Brain microvascular endothelial cell (primary cell): ENCODE measurements around the gene ZNF597.

Source experiments
- DNase-seq: peaks from one replicate; pipeline ENCODE4 v3.0.0-alpha.2; 2020
- H3K27ac ChIP-seq: fragments of 250-450 bp; sonication (Bioruptor Pico); 2 replicates; pipeline ENCODE4 v1.5.1; 2020; ENCODE audit warnings: mild to moderate bottlenecking, moderate library complexity
- H3K27me3 ChIP-seq: fragments of 250-450 bp; sonication (Bioruptor Pico); replicated peaks from 2 replicates; pipeline ENCODE4 v1.5.1; 2020; ENCODE audit warnings: mild to moderate bottlenecking
- H3K36me3 ChIP-seq: fragments of 250-450 bp; sonication (Bioruptor Pico); replicated peaks from 2 replicates; pipeline ENCODE4 v1.5.1; 2020; ENCODE audit warnings: mild to moderate bottlenecking
- H3K4me3 ChIP-seq: 2 replicates; pipeline ENCODE4 v1.5.1; 2011; ENCODE audit warnings: low read depth, mild to moderate bottlenecking, control low read depth, low read length, moderate library complexity
- CTCF ChIP-seq: IDR thresholded peaks from 2 replicates; pipeline ENCODE4 v1.5.1; 2011; ENCODE audit warnings: low read depth, mild to moderate bottlenecking, moderate library complexity, low read length, control low read depth, inconsistent platforms; ENCODE audit errors: missing control alignments
- in situ Hi-C: cut with HindIII; loops from 2 replicates; pipeline ENCODE4 v1.10.0; 2017; ENCODE audit warnings: low sequenced_read_pairs, low pct_ligation_motif_present

Gene ZNF597

GRCh38 chr16:3486506-3487215 is 43.4 kb upstream of the ZNF597 start:
- H3K27ac ChIP-seq, result no peak overlapping the region
- in situ Hi-C loops, result no loop called here
- H3K36me3 ChIP-seq, result peaks cover 40% of the 10 kb centered on the region
- no peaks in the 10 kb centered on the region for H3K27me3 ChIP-seq
- no peak overlapping the region for H3K4me3 ChIP-seq
- no peak for TF ChIP-seq CTCF
- DNase-seq, result no peak

GRCh38 chr16:3485821-3486505 is 42.7 kb upstream of the ZNF597 start:
- in situ Hi-C loops, result no loop called here
- no peaks in the 10 kb centered on the region for H3K27me3 ChIP-seq
- TF ChIP-seq CTCF, result no peak
- DNase-seq, result no peak
- peaks cover 43% of the 10 kb centered on the region for H3K36me3 ChIP-seq
- no peak overlapping the region for H3K4me3 ChIP-seq
- H3K27ac ChIP-seq, result no peak overlapping the region

- Histone ChIP-seq H3K4me3 (no peak overlapping the region), H3K36me3 (peaks cover 43% of the 10 kb centered on the region), H3K27me3 (no peaks in the 10 kb centered on the region), H3K27ac (no peak overlapping the region)
- DNase-seq, result no peak
- in situ Hi-C loops, result no loop called here
- TF ChIP-seq CTCF, result no peak
These were observed 41.9 kb upstream of the ZNF597 start for GRCh38 chr16:3485097-3485745.

GRCh38 chr16:3484318-3485096 is 41.2 kb upstream of the ZNF597 start:
- TF ChIP-seq CTCF, result no peak
- Histone ChIP-seq H3K27me3 (no peaks in the 10 kb centered on the region), H3K27ac (no peak overlapping the region), H3K36me3 (peaks cover 46% of the 10 kb centered on the region), H3K4me3 (no peak overlapping the region)
- in situ Hi-C loops, result no loop called here
- DNase-seq, result no peak

- Histone ChIP-seq H3K36me3 (peaks cover 50% of the 10 kb centered on the region), H3K4me3 (no peak overlapping the region), H3K27ac (no peak overlapping the region), H3K27me3 (no peaks in the 10 kb centered on the region)
- in situ Hi-C loops, result no loop called here
- no peak for DNase-seq
- TF ChIP-seq CTCF, result no peak
These were observed 39.4 kb upstream of the ZNF597 start for GRCh38 chr16:3482659-3483241.
